ENCODE measurements around the gene OCA2.

DNA sequence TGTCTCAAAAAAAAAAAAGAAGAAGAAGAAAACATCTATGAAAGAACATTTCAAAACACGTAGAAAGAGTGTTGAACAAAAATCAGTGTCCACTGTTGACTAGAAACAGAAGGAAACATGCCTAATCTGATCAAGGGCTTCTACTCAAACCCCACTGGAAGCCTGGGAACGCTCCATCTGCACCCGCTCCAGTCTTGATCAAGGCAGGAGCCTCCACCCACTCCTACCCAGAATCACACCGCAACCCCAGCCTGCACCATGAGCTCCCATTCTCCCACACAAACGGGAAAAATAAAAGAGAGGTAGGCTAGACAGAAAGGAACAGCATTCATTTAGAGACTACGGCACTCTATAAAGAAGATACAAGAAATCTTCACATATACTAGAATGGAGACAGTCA, 40.9 kb upstream of the OCA2 start:
- TF ChIP-seq, protein P1, sequence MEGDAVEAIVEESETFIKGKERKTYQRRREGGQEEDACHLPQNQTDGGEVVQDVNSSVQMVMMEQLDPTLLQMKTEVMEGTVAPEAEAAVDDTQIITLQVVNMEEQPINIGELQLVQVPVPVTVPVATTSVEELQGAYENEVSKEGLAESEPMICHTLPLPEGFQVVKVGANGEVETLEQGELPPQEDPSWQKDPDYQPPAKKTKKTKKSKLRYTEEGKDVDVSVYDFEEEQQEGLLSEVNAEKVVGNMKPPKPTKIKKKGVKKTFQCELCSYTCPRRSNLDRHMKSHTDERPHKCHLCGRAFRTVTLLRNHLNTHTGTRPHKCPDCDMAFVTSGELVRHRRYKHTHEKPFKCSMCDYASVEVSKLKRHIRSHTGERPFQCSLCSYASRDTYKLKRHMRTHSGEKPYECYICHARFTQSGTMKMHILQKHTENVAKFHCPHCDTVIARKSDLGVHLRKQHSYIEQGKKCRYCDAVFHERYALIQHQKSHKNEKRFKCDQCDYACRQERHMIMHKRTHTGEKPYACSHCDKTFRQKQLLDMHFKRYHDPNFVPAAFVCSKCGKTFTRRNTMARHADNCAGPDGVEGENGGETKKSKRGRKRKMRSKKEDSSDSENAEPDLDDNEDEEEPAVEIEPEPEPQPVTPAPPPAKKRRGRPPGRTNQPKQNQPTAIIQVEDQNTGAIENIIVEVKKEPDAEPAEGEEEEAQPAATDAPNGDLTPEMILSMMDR (IDR thresholded peaks at IDR 0.05): no peak
- TF ChIP-seq TCF7L2 (IDR thresholded peaks at IDR 0.05; ENCODE audit: low read depth, low read length): no peak
- TF ChIP-seq POLR2AphosphoS5 (IDR thresholded peaks at IDR 0.05; ENCODE audit: low read depth, low read length): no peak
- TF ChIP-seq SIN3A (IDR thresholded peaks at IDR 0.05; ENCODE audit: borderline replicate concordance, insufficient read depth, low read depth, low read length): no peak

All from Panc1 (cell line).